Keratinocyte (primary cell): ENCODE data around the gene NTNG1.

ENCODE experiments used
- EZH2 ChIP-seq: IDR thresholded peaks from one replicate; pipeline ENCODE4 v1.6.1; 2012; ENCODE audit warnings: inconsistent platforms, mild to moderate bottlenecking, low read length, moderate library complexity
- TF ChIP-seq, protein P1 (sequence below), 3 experiments: IDR thresholded peaks in 1 of 3; conservative IDR thresholded peaks in 1 of 3; optimal IDR thresholded peaks in 1 of 3; 2 replicates in 2 of 3; 3 replicates in 1 of 3; pipeline versions ENCODE3 to v1.5.1; 2011; ENCODE audit warnings: low read length in 3 of 3, mild to moderate bottlenecking in 3 of 3, moderate library complexity in 2 of 3, control low read depth in 1 of 3, inconsistent platforms in 1 of 3; ENCODE audit not compliant: insufficient read depth in 2 of 3; ENCODE audit errors: extremely low read depth in 1 of 3

DNA sequence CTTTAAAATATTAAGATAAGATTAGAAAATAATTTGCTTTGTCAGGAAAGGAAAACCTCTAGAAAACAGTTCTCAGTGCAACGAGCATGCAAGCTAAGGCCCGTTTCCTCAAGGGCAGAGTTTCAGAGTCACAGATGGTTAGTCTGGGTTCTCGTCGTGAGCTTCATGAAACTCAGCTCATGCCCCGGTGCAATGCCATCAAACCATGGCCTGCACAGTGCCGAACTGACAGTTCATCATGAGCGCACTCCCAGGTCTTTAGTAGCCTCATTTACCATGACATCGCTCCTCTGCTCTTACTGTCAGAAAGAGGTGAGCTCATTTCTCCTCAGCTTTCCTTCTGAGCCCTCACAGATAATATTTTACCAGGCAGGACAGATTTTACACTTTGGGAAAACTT lies 319.2 kb downstream of the NTNG1 start:
- TF ChIP-seq, protein P1, sequence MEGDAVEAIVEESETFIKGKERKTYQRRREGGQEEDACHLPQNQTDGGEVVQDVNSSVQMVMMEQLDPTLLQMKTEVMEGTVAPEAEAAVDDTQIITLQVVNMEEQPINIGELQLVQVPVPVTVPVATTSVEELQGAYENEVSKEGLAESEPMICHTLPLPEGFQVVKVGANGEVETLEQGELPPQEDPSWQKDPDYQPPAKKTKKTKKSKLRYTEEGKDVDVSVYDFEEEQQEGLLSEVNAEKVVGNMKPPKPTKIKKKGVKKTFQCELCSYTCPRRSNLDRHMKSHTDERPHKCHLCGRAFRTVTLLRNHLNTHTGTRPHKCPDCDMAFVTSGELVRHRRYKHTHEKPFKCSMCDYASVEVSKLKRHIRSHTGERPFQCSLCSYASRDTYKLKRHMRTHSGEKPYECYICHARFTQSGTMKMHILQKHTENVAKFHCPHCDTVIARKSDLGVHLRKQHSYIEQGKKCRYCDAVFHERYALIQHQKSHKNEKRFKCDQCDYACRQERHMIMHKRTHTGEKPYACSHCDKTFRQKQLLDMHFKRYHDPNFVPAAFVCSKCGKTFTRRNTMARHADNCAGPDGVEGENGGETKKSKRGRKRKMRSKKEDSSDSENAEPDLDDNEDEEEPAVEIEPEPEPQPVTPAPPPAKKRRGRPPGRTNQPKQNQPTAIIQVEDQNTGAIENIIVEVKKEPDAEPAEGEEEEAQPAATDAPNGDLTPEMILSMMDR (optimal IDR thresholded peaks at IDR 0.05 in 1 of 3, IDR thresholded peaks at IDR 0.05 in 1 of 3, conservative IDR thresholded peaks at IDR 0.05 in 1 of 3; ENCODE audit: extremely low read depth in 1 of 3, insufficient read depth in 2 of 3, low read length in 3 of 3), result no peak
- TF ChIP-seq EZH2, result no peak
